Measurements from ENCODE around the gene LHX8. TPM values are rescaled to one million over a fixed set of nuclear protein-coding genes. Genes with fewer than 3 reads are reported as not detected.

LHX8 gene
- total and polyA plus RNA-seq, 10 of the 15 experiments (the other 5 are each of a cell fraction or from before 2014, with no cell fraction given) = not detected

DNA sequence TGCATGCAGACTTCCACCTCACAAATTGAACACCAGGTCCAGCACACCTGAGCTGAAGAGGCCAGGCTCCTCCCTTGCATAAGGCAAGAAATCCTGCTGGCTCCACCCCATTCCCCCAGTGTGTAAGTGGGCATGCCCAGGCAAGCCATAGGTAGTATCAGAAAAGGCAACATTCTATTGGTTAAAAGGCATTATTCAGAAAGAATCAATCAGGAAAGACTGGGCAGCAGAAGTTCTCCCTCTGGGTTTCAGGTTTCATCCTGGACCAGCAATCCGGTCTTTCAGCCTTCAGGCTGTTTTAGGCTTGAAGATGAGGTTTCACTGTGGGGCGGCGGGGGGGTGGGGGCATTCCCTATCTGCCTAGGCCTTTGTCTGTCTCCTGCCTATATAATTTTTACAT is 42.0 kb upstream of the LHX8 start:
- Histone ChIP-seq H3K4me3 (no peak overlapping the region), H3K4me2 (ENCODE audit: control insufficient read depth, insufficient read depth) (no peak overlapping the region), H3K9me3 (replicated peaks; ENCODE audit: control insufficient read depth, insufficient read depth, low read length) (no peaks in the 10 kb centered on the region), H3K27ac (ENCODE audit: control insufficient read depth, insufficient read depth) (no peak overlapping the region), H2AFZ (ENCODE audit: control insufficient read depth, low read depth, low read length) (no peak overlapping the region), H3K9ac (ENCODE audit: control insufficient read depth, insufficient read depth, low read length) (no peak overlapping the region), H3K4me1 (ENCODE audit: control insufficient read depth, insufficient read depth, low read length) (no peaks in the 10 kb centered on the region), H3K27me3 (replicated peaks in 1 of 2; ENCODE audit: control insufficient read depth in 2 of 2, insufficient read depth in 2 of 2, low read length in 1 of 2) (no peaks in the 10 kb centered on the region), H4K20me1 (ENCODE audit: control insufficient read depth, insufficient read depth) (no peaks in the 10 kb centered on the region), H3K36me3 (ENCODE audit: control insufficient read depth in 2 of 2, insufficient read depth in 2 of 2, low read length in 1 of 2) (no peaks in the 10 kb centered on the region), H3K79me2 (ENCODE audit: control insufficient read depth, insufficient read depth, low read length) (no peaks in the 10 kb centered on the region)
- no peak for FAIRE-seq
- ChIA-PET POLR2A (no interaction called here), SMC1A (ENCODE audit: uncharacterized antibody, unreplicated experiment) (no interaction called here), RAD21 (ENCODE audit: unreplicated experiment) (no interaction called here), CTCF (no interaction called here)
- DNase-seq (ENCODE audit: low read depth, low spot score) = no peak
- 71% methylated on average over 3 of the region's 3 CpGs for WGBS (ENCODE audit: insufficient coverage, insufficient replicate concordance, low lambda C conversion rate, missing lambda C conversion rate)
- no peak for TF ChIP-seq ASH2L (IDR thresholded peaks at IDR 0.05; ENCODE audit: borderline replicate concordance, low read depth)
- TF ChIP-seq NFYA (IDR thresholded peaks at IDR 0.05; ENCODE audit: borderline replicate concordance, low read depth, low read length) = no peak
- TF ChIP-seq SUPT20H (IDR thresholded peaks at IDR 0.05; ENCODE audit: borderline replicate concordance, control insufficient read depth, low read depth, low read length) = no peak
- TF ChIP-seq SKIL (IDR thresholded peaks at IDR 0.05; ENCODE audit: low read depth, poor library complexity, severe bottlenecking) = no peak
- no peak for ATAC-seq
- intact Hi-C loops (cut with micrococcal nuclease; ENCODE audit: unreplicated experiment) = no loop called here
- in situ Hi-C loops (cut with MboI) = no loop called here
- no TSS peak for BruUV-seq (replicated peaks)

DNA sequence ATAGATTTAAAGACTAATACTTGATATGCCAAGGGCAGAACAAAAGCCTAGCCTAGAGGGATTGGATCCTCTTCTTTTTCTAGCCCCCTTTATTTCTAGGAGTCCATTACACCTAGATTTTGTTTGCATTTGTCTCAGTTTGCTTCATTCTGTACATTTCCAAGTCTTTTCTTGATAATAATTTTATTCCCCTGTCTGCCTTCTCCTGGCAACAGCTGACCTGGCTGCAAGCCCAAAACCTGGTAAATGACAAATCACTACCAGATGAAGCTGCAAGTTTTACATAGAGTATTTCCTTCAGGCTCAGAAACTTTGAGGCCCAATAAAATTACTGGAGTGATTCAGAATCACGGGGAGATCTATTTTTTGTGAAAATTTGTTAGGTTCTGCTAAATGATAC is 36.5 kb upstream of the LHX8 start:
- POLR2A ChIA-PET = no interaction called here
- no TSS peak for BruUV-seq (replicated peaks)
- no peaks in the 10 kb centered on the region for H3K4me1 ChIP-seq (ENCODE audit: control insufficient read depth, insufficient read depth, low read length)
- no peak overlapping the region for H3K9ac ChIP-seq (ENCODE audit: control insufficient read depth, insufficient read depth, low read length)
- WGBS (ENCODE audit: insufficient coverage, insufficient replicate concordance, low lambda C conversion rate, missing lambda C conversion rate) = 0% methylated on average over 1 of the region's 1 CpG
- H4K20me1 ChIP-seq (ENCODE audit: control insufficient read depth, insufficient read depth) = no peaks in the 10 kb centered on the region
- H3K27me3 ChIP-seq (replicated peaks in 1 of 2; ENCODE audit: control insufficient read depth in 2 of 2, insufficient read depth in 2 of 2, low read length in 1 of 2) = no peaks in the 10 kb centered on the region
- no peaks in the 10 kb centered on the region for H3K9me3 ChIP-seq (replicated peaks; ENCODE audit: control insufficient read depth, insufficient read depth, low read length)
- RAD21 ChIA-PET (ENCODE audit: unreplicated experiment) = no interaction called here
- no peaks in the 10 kb centered on the region for H3K36me3 ChIP-seq (ENCODE audit: control insufficient read depth in 2 of 2, insufficient read depth in 2 of 2, low read length in 1 of 2)
- H3K79me2 ChIP-seq (ENCODE audit: control insufficient read depth, insufficient read depth, low read length) = no peaks in the 10 kb centered on the region
- H3K27ac ChIP-seq (ENCODE audit: control insufficient read depth, insufficient read depth) = no peak overlapping the region
- H3K4me3 ChIP-seq = no peak overlapping the region
- CTCF ChIA-PET = no interaction called here
- in situ Hi-C loops (cut with MboI) = no loop called here
- SMC1A ChIA-PET (ENCODE audit: uncharacterized antibody, unreplicated experiment) = no interaction called here
- intact Hi-C loops (cut with micrococcal nuclease; ENCODE audit: unreplicated experiment) = no loop called here
- H3K4me2 ChIP-seq (ENCODE audit: control insufficient read depth, insufficient read depth) = no peak overlapping the region
- no peak overlapping the region for H2AFZ ChIP-seq (ENCODE audit: control insufficient read depth, low read depth, low read length)
- no peak for DNase-seq (ENCODE audit: low read depth, low spot score)
- no peak for ATAC-seq
- FAIRE-seq = no peak
- TF ChIP-seq POLR2AphosphoS2 (IDR thresholded peaks at IDR 0.05; ENCODE audit: low read depth, low read length) (no peak), ZBTB11 (CRISPR knock-in tag; IDR thresholded peaks at IDR 0.05) (no peak), DPF2 (IDR thresholded peaks at IDR 0.05) (no peak), ZNF24 (IDR thresholded peaks at IDR 0.05) (no peak), ZSCAN29 (IDR thresholded peaks at IDR 0.05) (no peak), MYC (IDR thresholded peaks at IDR 0.05; ENCODE audit: insufficient read depth, insufficient read length, insufficient replicate concordance, low read length, severe bottlenecking) (no peak)
- TF ChIP-seq, protein P1, sequence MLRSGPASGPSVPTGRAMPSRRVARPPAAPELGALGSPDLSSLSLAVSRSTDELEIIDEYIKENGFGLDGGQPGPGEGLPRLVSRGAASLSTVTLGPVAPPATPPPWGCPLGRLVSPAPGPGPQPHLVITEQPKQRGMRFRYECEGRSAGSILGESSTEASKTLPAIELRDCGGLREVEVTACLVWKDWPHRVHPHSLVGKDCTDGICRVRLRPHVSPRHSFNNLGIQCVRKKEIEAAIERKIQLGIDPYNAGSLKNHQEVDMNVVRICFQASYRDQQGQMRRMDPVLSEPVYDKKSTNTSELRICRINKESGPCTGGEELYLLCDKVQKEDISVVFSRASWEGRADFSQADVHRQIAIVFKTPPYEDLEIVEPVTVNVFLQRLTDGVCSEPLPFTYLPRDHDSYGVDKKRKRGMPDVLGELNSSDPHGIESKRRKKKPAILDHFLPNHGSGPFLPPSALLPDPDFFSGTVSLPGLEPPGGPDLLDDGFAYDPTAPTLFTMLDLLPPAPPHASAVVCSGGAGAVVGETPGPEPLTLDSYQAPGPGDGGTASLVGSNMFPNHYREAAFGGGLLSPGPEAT (IDR thresholded peaks at IDR 0.05; ENCODE audit: low read depth) = no peak
